Esophagus muscularis mucosa (tissue), 3 donors: ENCODE data around the gene TEC.

ENCODE experiments used
- POLR2A ChIP-seq: fragments of 450-650 bp; IDR thresholded peaks from one replicate; pipeline ENCODE4 v1.6.1; 2017; ENCODE audit warnings: antibody characterized with exemption, moderate library complexity, mild to moderate bottlenecking, low read depth
- POLR2AphosphoS5 ChIP-seq, 2 donors: sonication (generic); formaldehyde crosslinking; IDR thresholded peaks; one replicate each; pipeline ENCODE4 v1.6.1; 2017; ENCODE audit warnings: antibody characterized with exemption in 2 of 2
- TF ChIP-seq, protein P1 (sequence below), 3 experiments: fragments of 200-600 bp in 2 of 3; fragments of 450-650 bp in 1 of 3; sonication (generic) in 2 of 3; IDR thresholded peaks; one replicate each; pipeline ENCODE4 v1.5.1; 2017 to 2019; ENCODE audit warnings: antibody characterized with exemption in 3 of 3, mild to moderate bottlenecking in 2 of 3, moderate library complexity in 1 of 3

- TF ChIP-seq POLR2A (no peak), POLR2AphosphoS5 (IDR thresholded peaks at IDR 0.05) (no peak)
- TF ChIP-seq, protein P1, sequence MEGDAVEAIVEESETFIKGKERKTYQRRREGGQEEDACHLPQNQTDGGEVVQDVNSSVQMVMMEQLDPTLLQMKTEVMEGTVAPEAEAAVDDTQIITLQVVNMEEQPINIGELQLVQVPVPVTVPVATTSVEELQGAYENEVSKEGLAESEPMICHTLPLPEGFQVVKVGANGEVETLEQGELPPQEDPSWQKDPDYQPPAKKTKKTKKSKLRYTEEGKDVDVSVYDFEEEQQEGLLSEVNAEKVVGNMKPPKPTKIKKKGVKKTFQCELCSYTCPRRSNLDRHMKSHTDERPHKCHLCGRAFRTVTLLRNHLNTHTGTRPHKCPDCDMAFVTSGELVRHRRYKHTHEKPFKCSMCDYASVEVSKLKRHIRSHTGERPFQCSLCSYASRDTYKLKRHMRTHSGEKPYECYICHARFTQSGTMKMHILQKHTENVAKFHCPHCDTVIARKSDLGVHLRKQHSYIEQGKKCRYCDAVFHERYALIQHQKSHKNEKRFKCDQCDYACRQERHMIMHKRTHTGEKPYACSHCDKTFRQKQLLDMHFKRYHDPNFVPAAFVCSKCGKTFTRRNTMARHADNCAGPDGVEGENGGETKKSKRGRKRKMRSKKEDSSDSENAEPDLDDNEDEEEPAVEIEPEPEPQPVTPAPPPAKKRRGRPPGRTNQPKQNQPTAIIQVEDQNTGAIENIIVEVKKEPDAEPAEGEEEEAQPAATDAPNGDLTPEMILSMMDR (IDR thresholded peaks at IDR 0.05): no peak
Measured at GRCh38 chr4:48175806-48176205, 93.8 kb downstream of the TEC start.
